ENCODE results near the gene HNRNPM.
"Not testable (repeated sequence)": the region's sequence is repeated elsewhere in the genome, so short reads cannot be mapped to it uniquely, and the experiment has no call there.

HNRNPM gene

GRCh38 chr19:8514505-8515009, 69.8 kb downstream of the HNRNPM start:
- DNase-seq = not testable (repeated sequence)

- DNase-seq = no peak
Measured at GRCh38 chr19:8515317-8515716, 70.5 kb downstream of the HNRNPM start.

GRCh38 chr19:8517551-8518442, 73.0 kb downstream of the HNRNPM start:
- DNase-seq = no peak

- DNase-seq = no peak
Measured at GRCh38 chr19:8518536-8518935, 73.8 kb downstream of the HNRNPM start.

GRCh38 chr19:8519388-8519787, 74.6 kb downstream of the HNRNPM start:
- DNase-seq = no peak

GRCh38 chr19:8525401-8525684, 80.6 kb downstream of the HNRNPM start:
- no peak for DNase-seq

GRCh38 chr19:8526345-8527091, 81.7 kb downstream of the HNRNPM start:
- peak; percentile 88 for DNase-seq

- DNase-seq = no peak
Measured at GRCh38 chr19:8528500-8528899, 83.7 kb downstream of the HNRNPM start.

- no peak for DNase-seq
Measured at GRCh38 chr19:8529369-8530006, 84.7 kb downstream of the HNRNPM start.

- DNase-seq = no peak
Measured at GRCh38 chr19:8530061-8530679, 85.4 kb downstream of the HNRNPM start.

GRCh38 chr19:8531470-8531869, 86.7 kb downstream of the HNRNPM start:
- DNase-seq = no peak

GRCh38 chr19:8532225-8532624, 87.5 kb downstream of the HNRNPM start:
- no peak for DNase-seq

- no peak for DNase-seq
Measured at GRCh38 chr19:8536282-8536681, 91.5 kb downstream of the HNRNPM start.

GRCh38 chr19:8537099-8537498, 92.3 kb downstream of the HNRNPM start:
- DNase-seq = no peak

Data from kidney glomerular epithelial cell (primary cell).